ENCODE data around the gene ARRDC1. TPM values are rescaled to one million over a fixed set of nuclear protein-coding genes. Genes with fewer than 3 reads are reported as not detected.

Gene ARRDC1
- total RNA-seq, 4 donors from 2014 or later, result 16.6 to 28.2 (median 21.7) TPM

DNA sequence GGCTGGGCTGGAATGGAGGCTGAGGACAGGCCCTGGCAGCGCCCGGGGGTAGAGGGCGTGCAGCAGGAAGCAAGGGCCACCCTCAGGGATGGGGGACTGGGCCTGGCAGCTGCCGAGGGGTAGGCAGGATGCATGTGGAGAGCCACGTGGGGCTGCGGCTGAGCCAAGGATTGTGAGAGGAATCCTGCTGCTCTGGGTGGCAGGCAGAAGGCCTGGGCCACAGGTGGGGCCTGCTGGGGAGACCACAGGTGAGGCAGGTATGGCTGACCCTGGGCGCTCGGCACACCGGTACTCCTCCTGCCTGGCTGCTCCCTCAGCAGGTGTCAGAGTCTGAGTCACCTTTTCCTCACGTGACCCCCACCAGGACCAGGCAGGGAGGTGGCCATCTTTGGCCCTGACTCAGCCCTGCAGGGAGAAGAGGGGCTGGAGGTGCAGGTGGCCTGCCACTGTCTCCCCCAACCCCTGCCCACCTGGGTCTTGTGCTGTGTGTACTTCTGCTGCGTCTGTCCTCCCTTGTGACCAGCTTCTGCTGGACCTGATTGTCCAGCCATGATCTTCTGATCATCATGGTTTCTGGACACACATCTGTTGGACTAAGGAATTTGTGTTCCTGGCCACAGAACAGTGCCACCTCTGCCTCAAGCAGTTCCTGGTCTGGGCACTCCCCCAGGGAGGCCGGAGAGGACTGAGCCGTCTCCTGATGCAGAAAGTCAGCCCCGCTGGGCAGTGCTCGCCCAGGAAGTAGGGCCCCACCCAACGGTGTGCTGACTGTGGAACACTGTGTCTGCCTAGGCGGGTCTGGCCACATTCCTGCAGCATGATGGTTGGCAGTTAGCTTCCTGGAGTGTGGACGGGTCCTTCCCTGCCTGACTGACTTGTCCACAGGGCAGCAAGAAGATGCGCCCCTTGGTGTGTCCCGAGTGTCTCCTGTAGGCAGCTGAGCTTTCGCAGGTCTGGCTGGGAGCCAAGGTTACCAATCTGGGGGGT lies 6.4 kb downstream of the ARRDC1 start:
- Histone ChIP-seq H3K4me1 (peaks cover 31 to 57% (median 40%) of the 10 kb centered on the region in 4 donors), H3K36me3 (peaks cover 10 to 42% (median 37%) of the 10 kb centered on the region in 4 donors), H3K27me3 (no peaks in the 10 kb centered on the region), H3K27ac (replicated peaks in 1 of 4) (peak overlapping the region in 2 of 4 donors; percentile 7 to 17), H3K9me3 (no peaks in the 10 kb centered on the region), H3K4me3 (no peak overlapping the region)
- intact Hi-C loops (cut with DNase I), result no loop called here
- TF ChIP-seq, protein P1, sequence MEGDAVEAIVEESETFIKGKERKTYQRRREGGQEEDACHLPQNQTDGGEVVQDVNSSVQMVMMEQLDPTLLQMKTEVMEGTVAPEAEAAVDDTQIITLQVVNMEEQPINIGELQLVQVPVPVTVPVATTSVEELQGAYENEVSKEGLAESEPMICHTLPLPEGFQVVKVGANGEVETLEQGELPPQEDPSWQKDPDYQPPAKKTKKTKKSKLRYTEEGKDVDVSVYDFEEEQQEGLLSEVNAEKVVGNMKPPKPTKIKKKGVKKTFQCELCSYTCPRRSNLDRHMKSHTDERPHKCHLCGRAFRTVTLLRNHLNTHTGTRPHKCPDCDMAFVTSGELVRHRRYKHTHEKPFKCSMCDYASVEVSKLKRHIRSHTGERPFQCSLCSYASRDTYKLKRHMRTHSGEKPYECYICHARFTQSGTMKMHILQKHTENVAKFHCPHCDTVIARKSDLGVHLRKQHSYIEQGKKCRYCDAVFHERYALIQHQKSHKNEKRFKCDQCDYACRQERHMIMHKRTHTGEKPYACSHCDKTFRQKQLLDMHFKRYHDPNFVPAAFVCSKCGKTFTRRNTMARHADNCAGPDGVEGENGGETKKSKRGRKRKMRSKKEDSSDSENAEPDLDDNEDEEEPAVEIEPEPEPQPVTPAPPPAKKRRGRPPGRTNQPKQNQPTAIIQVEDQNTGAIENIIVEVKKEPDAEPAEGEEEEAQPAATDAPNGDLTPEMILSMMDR (IDR thresholded peaks at IDR 0.05), result no peak
- TF ChIP-seq EP300 (IDR thresholded peaks at IDR 0.05) (no peak), POLR2AphosphoS5 (IDR thresholded peaks at IDR 0.05) (no peak), POLR2A (IDR thresholded peaks at IDR 0.05; ENCODE audit: low read depth) (no peak)
- no peak for DNase-seq (ENCODE audit: extremely low spot score)
- WGBS, result 53% methylated on average over 13 of the region's 21 CpGs

DNA sequence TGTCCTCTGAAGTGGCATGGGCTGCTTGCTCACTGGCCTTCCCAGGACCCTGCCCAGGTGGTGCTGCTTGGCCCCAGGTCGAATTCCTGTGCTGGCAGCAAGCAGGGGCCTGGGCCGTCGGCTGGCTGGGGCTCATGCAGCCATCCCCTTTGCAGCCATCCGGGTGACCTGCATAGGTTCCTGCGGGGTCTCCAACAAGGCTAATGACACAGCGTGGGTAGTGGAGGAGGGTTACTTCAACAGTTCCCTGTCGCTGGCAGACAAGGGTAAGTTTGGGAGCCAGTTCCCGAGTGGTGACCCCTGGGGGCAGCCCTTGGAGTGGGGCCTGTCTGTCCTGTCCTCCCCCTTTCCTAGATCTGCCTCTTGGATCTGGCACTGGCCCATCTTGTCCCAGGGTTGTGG lies 7.3 kb downstream of the ARRDC1 start:
- TF ChIP-seq, protein P1 (IDR thresholded peaks at IDR 0.05), result no peak
- TF ChIP-seq POLR2AphosphoS5 (IDR thresholded peaks at IDR 0.05) (no peak), EP300 (IDR thresholded peaks at IDR 0.05) (no peak), POLR2A (IDR thresholded peaks at IDR 0.05; ENCODE audit: low read depth) (no peak)
- Histone ChIP-seq H3K4me3 (no peak overlapping the region), H3K27me3 (no peaks in the 10 kb centered on the region), H3K36me3 (peaks cover 10 to 43% (median 37%) of the 10 kb centered on the region in 4 donors), H3K9me3 (no peaks in the 10 kb centered on the region), H3K4me1 (peaks cover 31 to 57% (median 40%) of the 10 kb centered on the region in 4 donors), H3K27ac (replicated peaks in 1 of 4) (peak overlapping the region in 1 of 4 donors; percentile 17)
- WGBS, result 40% methylated on average over 2 of the region's 8 CpGs
- intact Hi-C loops (cut with DNase I), result no loop called here
- DNase-seq (ENCODE audit: extremely low spot score), result no peak

DNA sequence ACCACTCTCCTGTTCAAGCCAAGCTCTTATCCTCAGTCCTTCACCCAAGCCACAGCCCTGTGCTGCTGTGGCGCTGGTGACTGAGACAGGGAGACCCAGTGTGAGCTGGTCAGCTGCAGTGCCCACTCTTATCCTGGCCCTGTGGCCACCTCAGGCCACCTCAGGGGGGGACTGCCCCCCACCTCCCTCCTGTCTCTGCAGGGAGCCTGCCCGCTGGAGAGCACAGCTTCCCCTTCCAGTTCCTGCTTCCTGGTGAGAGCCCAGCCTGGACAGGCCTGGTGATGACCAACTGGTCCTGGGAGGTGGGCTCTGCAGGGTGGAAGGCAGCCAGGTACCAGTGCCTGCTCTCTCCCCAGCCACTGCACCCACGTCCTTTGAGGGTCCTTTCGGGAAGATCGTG lies 7.8 kb downstream of the ARRDC1 start:
- no peaks in the 10 kb centered on the region for H3K27me3 ChIP-seq
- peaks cover 10 to 43% (median 37%) of the 10 kb centered on the region in 4 donors for H3K36me3 ChIP-seq
- H3K4me3 ChIP-seq, result no peak overlapping the region
- no peaks in the 10 kb centered on the region for H3K9me3 ChIP-seq
- intact Hi-C loops (cut with DNase I), result no loop called here
- WGBS, result 100% methylated on average over 2 of the region's 5 CpGs
- no peak overlapping the region for H3K27ac ChIP-seq (replicated peaks in 1 of 4)
- H3K4me1 ChIP-seq, result peaks cover 30 to 56% (median 40%) of the 10 kb centered on the region in 4 donors
- TF ChIP-seq, protein P1 (IDR thresholded peaks at IDR 0.05), result no peak
- TF ChIP-seq POLR2AphosphoS5 (IDR thresholded peaks at IDR 0.05), result no peak
- no peak for TF ChIP-seq EP300 (IDR thresholded peaks at IDR 0.05)
- TF ChIP-seq POLR2A (IDR thresholded peaks at IDR 0.05; ENCODE audit: low read depth), result no peak
- no peak for DNase-seq (ENCODE audit: extremely low spot score)

DNA sequence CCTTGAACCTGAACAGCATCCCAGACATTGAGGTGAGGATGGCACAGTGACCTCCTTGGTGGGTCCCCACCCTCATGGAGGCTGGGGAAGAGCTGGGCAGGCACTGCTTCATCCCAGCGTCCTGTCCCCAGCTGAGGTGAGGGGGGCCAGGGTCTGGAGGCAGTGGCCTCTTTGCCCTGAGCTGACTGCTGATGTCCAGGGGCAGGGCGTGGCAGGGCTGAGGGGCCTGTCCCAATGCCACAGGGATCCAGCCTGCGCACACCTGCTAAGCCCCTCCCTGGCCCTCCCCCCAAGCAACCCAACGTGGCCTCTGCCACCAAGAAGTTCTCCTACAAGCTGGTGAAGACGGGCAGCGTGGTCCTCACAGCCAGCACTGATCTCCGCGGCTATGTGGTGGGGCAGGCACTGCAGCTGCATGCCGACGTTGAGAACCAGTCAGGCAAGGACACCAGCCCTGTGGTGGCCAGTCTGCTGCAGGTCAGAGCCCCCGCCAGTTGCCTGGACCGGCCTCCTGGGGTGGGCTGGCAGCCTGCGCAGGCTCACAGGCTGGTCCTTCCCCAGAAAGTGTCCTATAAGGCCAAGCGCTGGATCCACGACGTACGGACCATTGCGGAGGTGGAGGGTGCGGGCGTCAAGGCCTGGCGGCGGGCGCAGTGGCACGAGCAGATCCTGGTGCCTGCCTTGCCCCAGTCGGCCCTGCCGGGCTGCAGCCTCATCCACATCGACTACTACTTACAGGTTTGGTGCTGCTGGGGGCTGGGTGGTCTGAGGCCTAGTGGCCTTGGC lies 8.4 kb downstream of the ARRDC1 start:
- 94% methylated on average over 10 of the region's 27 CpGs for WGBS
- Histone ChIP-seq H3K4me1 (peaks cover 30 to 49% (median 40%) of the 10 kb centered on the region in 4 donors), H3K4me3 (no peak overlapping the region), H3K36me3 (peaks cover 10 to 39% (median 37%) of the 10 kb centered on the region in 4 donors), H3K9me3 (no peaks in the 10 kb centered on the region), H3K27me3 (no peaks in the 10 kb centered on the region), H3K27ac (replicated peaks in 1 of 4) (no peak overlapping the region)
- no peak for DNase-seq (ENCODE audit: extremely low spot score)
- TF ChIP-seq EP300 (IDR thresholded peaks at IDR 0.05) (no peak), POLR2A (IDR thresholded peaks at IDR 0.05; ENCODE audit: low read depth) (no peak), POLR2AphosphoS5 (IDR thresholded peaks at IDR 0.05) (no peak)
- TF ChIP-seq, protein P1 (IDR thresholded peaks at IDR 0.05), result no peak
- intact Hi-C loops (cut with DNase I), result no loop called here
